Cardiac muscle cell (in vitro differentiated cells and primary cell): Measurements from ENCODE around the gene C2CD3. TPM values are rescaled to one million over a fixed set of nuclear protein-coding genes. Genes with fewer than 3 reads are reported as not detected.
"Not testable (repeated sequence)": the region's sequence is repeated elsewhere in the genome, so short reads cannot be mapped to it uniquely, and the experiment has no call there.

Source experiments
- DNase-seq, 2 donors: peaks; one replicate each; pipeline versions ENCODE4 v3.0.0 to v3.0.0-alpha.2; 2010 to 2017; ENCODE audit warnings: low read depth in 1 of 2, low spot score in 1 of 2
- H3K27ac ChIP-seq: fragments of 200-600 bp; sonication (generic); 2 replicates; pipeline ENCODE4 v1.5.1; 2016
- H3K27me3 ChIP-seq: fragments of 200-600 bp; sonication (generic); 2 replicates; pipeline ENCODE4 v1.6.0; 2016; ENCODE audit warnings: control low read depth
- H3K36me3 ChIP-seq: fragments of 200-600 bp; sonication (generic); 2 replicates; pipeline ENCODE4 v1.5.1; 2016; ENCODE audit warnings: control low read depth
- H3K4me1 ChIP-seq: fragments of 200-600 bp; sonication (generic); 2 replicates; pipeline ENCODE4 v1.8.1; 2017; ENCODE audit warnings: low read depth, mild to moderate bottlenecking, mixed run types
- H3K4me3 ChIP-seq: fragments of 200-600 bp; sonication (generic); 2 replicates; pipeline ENCODE4 v1.5.1; 2016; ENCODE audit warnings: mild to moderate bottlenecking
- H3K9me3 ChIP-seq: fragments of 200-600 bp; sonication (generic); 2 replicates; pipeline ENCODE4 v1.5.1; 2017; ENCODE audit warnings: low read depth, mild to moderate bottlenecking, control low read depth
- CTCF ChIP-seq: IDR thresholded peaks from 2 replicates; pipeline ENCODE4 v1.5.1; 2012; ENCODE audit warnings: low read depth, mild to moderate bottlenecking, low read length
- polyA plus RNA-seq: library from polyadenylated mRNA; unstranded; fragments of >200 nt; fragmentation: Nextera tagmentation; extraction: Ambion mirVana; gene quantifications from 2 replicates; pipeline ENCODE4 v1.2.1, GENCODE V29; 2016
- total RNA-seq: library from RNA; depleted of rRNA; stranded (reverse); fragments of >200 nt; gene quantifications from 2 replicates; pipeline ENCODE4 v1.2.3, GENCODE V29; 2016

The C2CD3 gene
- total and polyA plus RNA-seq, 2 experiments from 2014 or later = 10.2 to 13.3 TPM

GRCh38 chr11:74133436-74133835 is 37.4 kb downstream of the C2CD3 start:
- no peaks in the 10 kb centered on the region for H3K27me3 ChIP-seq
- H3K27ac ChIP-seq = no peak overlapping the region
- H3K36me3 ChIP-seq = peaks cover 15% of the 10 kb centered on the region

GRCh38 chr11:74132833-74133232 is 38.0 kb downstream of the C2CD3 start:
- no peak for DNase-seq
- Histone ChIP-seq H3K36me3 (peaks cover 15% of the 10 kb centered on the region), H3K27ac (no peak overlapping the region), H3K27me3 (no peaks in the 10 kb centered on the region), H3K4me3 (no peak overlapping the region), H3K4me1 (peaks cover under 1% of the 10 kb centered on the region), H3K9me3 (no peaks in the 10 kb centered on the region)
- no peak for TF ChIP-seq CTCF

More at GRCh38 chr11:74133436-74133835, 37.4 kb downstream of the C2CD3 start:
- Histone ChIP-seq H3K4me1 (peaks cover 7% of the 10 kb centered on the region), H3K4me3 (no peak overlapping the region), H3K9me3 (no peaks in the 10 kb centered on the region)
- TF ChIP-seq CTCF = no peak
- no peak for DNase-seq

GRCh38 chr11:74129121-74129520 is 41.7 kb downstream of the C2CD3 start:
- not testable (repeated sequence) for H3K36me3 ChIP-seq, H3K27me3 ChIP-seq, H3K4me3 ChIP-seq, H3K9me3 ChIP-seq, DNase-seq, H3K4me1 ChIP-seq, H3K27ac ChIP-seq

GRCh38 chr11:74123008-74123448 is 47.8 kb downstream of the C2CD3 start:
- H3K36me3 ChIP-seq = no peaks in the 10 kb centered on the region
- no peaks in the 10 kb centered on the region for H3K27me3 ChIP-seq
- H3K4me1 ChIP-seq = peaks cover 7% of the 10 kb centered on the region
- H3K27ac ChIP-seq = no peak overlapping the region
- no peak overlapping the region for H3K4me3 ChIP-seq
- TF ChIP-seq CTCF = no peak
- DNase-seq = peak in 1 of 2 donors; percentile 38
- H3K9me3 ChIP-seq = no peaks in the 10 kb centered on the region

GRCh38 chr11:74121804-74122203 is 49.0 kb downstream of the C2CD3 start:
- Histone ChIP-seq H3K36me3 (no peaks in the 10 kb centered on the region), H3K4me1 (peaks cover 7% of the 10 kb centered on the region), H3K27me3 (no peaks in the 10 kb centered on the region), H3K9me3 (no peaks in the 10 kb centered on the region), H3K27ac (peak overlapping the region; percentile 22), H3K4me3 (no peak overlapping the region)
- peak in 1 of 2 donors; percentile 49 for DNase-seq
- no peak for TF ChIP-seq CTCF

- not testable (repeated sequence) for H3K4me3 ChIP-seq, H3K27ac ChIP-seq, H3K9me3 ChIP-seq, H3K27me3 ChIP-seq, H3K36me3 ChIP-seq, H3K4me1 ChIP-seq
- DNase-seq = peak in 1 of 2 donors; percentile 13
Measured at GRCh38 chr11:74120260-74121035, 50.4 kb downstream of the C2CD3 start.
